22Rv1 (cell line): ENCODE results near the gene DPM2.

Experiments used
- CTCF ChIP-seq: fragments of 450-650 bp; IDR thresholded peaks from 2 replicates; pipeline ENCODE4 v1.5.1; 2017; ENCODE audit warnings: mild to moderate bottlenecking
- ZFX ChIP-seq: fragments of 450-650 bp; IDR thresholded peaks from 2 replicates; pipeline ENCODE4 v1.6.1; 2017; ENCODE audit warnings: antibody characterized with exemption, borderline replicate concordance

- no peak for TF ChIP-seq ZFX
- TF ChIP-seq CTCF = no peak
Observed at GRCh38 chr9:127919253-127919815, 18.3 kb downstream of the DPM2 start.
